Hepatocyte (in vitro differentiated cells): ENCODE results near the gene RCC2. TPM values are rescaled to one million over a fixed set of nuclear protein-coding genes. Genes with fewer than 3 reads are reported as not detected.

Experiments
- DNase-seq: peaks from one replicate; pipeline ENCODE4 v3.0.0-alpha.2; 2016; ENCODE audit warnings: low spot score
- H2AFZ ChIP-seq: fragments of 200-600 bp; sonication (generic); 2 replicates; pipeline ENCODE4 v1.6.0; 2016; ENCODE audit warnings: antibody characterized with exemption, mild to moderate bottlenecking
- H3K27ac ChIP-seq: fragments of 200-600 bp; sonication (generic); 2 replicates; pipeline ENCODE4 v1.5.1; 2016; ENCODE audit warnings: mild to moderate bottlenecking
- H3K27me3 ChIP-seq: fragments of 200-600 bp; sonication (generic); 2 replicates; pipeline ENCODE4 v1.6.1; 2016
- H3K36me3 ChIP-seq: fragments of 200-600 bp; sonication (generic); replicated peaks from 2 replicates; pipeline ENCODE4 v1.5.1; 2016; ENCODE audit warnings: low read depth; ENCODE audit not compliant: insufficient read depth
- H3K4me1 ChIP-seq: fragments of 200-600 bp; sonication (generic); 2 replicates; pipeline ENCODE4 v1.5.1; 2016; ENCODE audit warnings: mild to moderate bottlenecking, moderate library complexity; ENCODE audit not compliant: insufficient read depth
- H3K4me2 ChIP-seq: fragments of 200-600 bp; sonication (generic); 2 replicates; pipeline ENCODE4 v1.6.0; 2016
- H3K4me3 ChIP-seq: fragments of 200-600 bp; sonication (generic); 2 replicates; pipeline ENCODE4 v1.5.1; 2016; ENCODE audit warnings: mild to moderate bottlenecking
- H3K79me2 ChIP-seq: fragments of 200-600 bp; sonication (generic); 2 replicates; pipeline ENCODE4 v1.6.0; 2017; ENCODE audit warnings: mild to moderate bottlenecking
- H3K9me2 ChIP-seq: fragments of 200-600 bp; sonication (generic); replicated peaks from 2 replicates; pipeline ENCODE4 v1.6.0; 2017; ENCODE audit warnings: mild to moderate bottlenecking; ENCODE audit not compliant: insufficient read depth
- H3K9me3 ChIP-seq: fragments of 200-600 bp; sonication (generic); 2 replicates; pipeline ENCODE4 v1.5.1; 2016; ENCODE audit warnings: low read depth, mild to moderate bottlenecking
- H4K20me1 ChIP-seq: fragments of 200-600 bp; sonication (generic); 2 replicates; pipeline ENCODE4 v1.6.0; 2016; ENCODE audit warnings: mild to moderate bottlenecking; ENCODE audit not compliant: insufficient read depth, poor library complexity, severe bottlenecking
- CTCF ChIP-seq: fragments of 200-600 bp; sonication (generic); IDR thresholded peaks from 2 replicates; pipeline ENCODE4 v1.5.1; 2016; ENCODE audit warnings: antibody characterized with exemption, mild to moderate bottlenecking; ENCODE audit not compliant: poor library complexity
- EZH2 ChIP-seq: fragments of 200-600 bp; sonication (generic); IDR thresholded peaks from 2 replicates; pipeline ENCODE4 v1.6.1; 2016; ENCODE audit warnings: antibody characterized with exemption, mild to moderate bottlenecking, borderline replicate concordance
- EZH2phosphoT487 ChIP-seq: fragments of 200-600 bp; sonication (generic); IDR thresholded peaks from one replicate; pipeline ENCODE4 v1.6.1; 2018; ENCODE audit warnings: antibody characterized with exemption, mild to moderate bottlenecking, low read depth, moderate library complexity; ENCODE audit not compliant: unreplicated experiment, severe bottlenecking
- WGBS: methylation state at CpG from one replicate; pipeline ENCODE4 v1.1.6; 2016; ENCODE audit warnings: low lambda C conversion rate; ENCODE audit errors: missing lambda C conversion rate; 5-methylcytosine and 5-hydroxymethylcytosine counted together
- polyA plus RNA-seq: library from polyadenylated mRNA; unstranded; fragments of >200 nt; fragmentation: Nextera tagmentation; extraction: Ambion mirVana; gene quantifications from 2 replicates; pipeline ENCODE4 v1.2.1, GENCODE V29; 2016
- total RNA-seq: library from RNA; depleted of rRNA; stranded (reverse); fragments of >200 nt; gene quantifications from 2 replicates; pipeline ENCODE4 v1.2.3, GENCODE V29; 2014

RCC2 gene
- total and polyA plus RNA-seq, 2 experiments from 2014 or later, result 22.5 to 56.9 TPM

- no peaks in the 10 kb centered on the region for H3K27me3 ChIP-seq
- 87% methylated on average over 11 of the region's 11 CpGs for WGBS
Measured at GRCh38 chr1:17360272-17360956, 79.1 kb downstream of the RCC2 start.

GRCh38 chr1:17359808-17360207, 79.7 kb downstream of the RCC2 start:
- no peaks in the 10 kb centered on the region for H4K20me1 ChIP-seq
- no peaks in the 10 kb centered on the region for H3K79me2 ChIP-seq
- no peak overlapping the region for H3K27ac ChIP-seq
- no peak overlapping the region for H3K4me3 ChIP-seq
- TF ChIP-seq EZH2phosphoT487, result no peak
- no peak for TF ChIP-seq EZH2
- TF ChIP-seq CTCF, result no peak
- 91% methylated on average over 9 of the region's 9 CpGs for WGBS
- no peak overlapping the region for H2AFZ ChIP-seq
- no peak for DNase-seq
- H3K9me2 ChIP-seq, result no peaks in the 10 kb centered on the region
- no peak overlapping the region for H3K4me2 ChIP-seq
- no peaks in the 10 kb centered on the region for H3K27me3 ChIP-seq
- H3K9me3 ChIP-seq, result no peaks in the 10 kb centered on the region
- no peaks in the 10 kb centered on the region for H3K36me3 ChIP-seq
- no peaks in the 10 kb centered on the region for H3K4me1 ChIP-seq

More at GRCh38 chr1:17360272-17360956, 79.1 kb downstream of the RCC2 start:
- Histone ChIP-seq H3K4me1 (no peaks in the 10 kb centered on the region), H2AFZ (no peak overlapping the region), H3K4me2 (no peak overlapping the region), H4K20me1 (no peaks in the 10 kb centered on the region), H3K9me3 (no peaks in the 10 kb centered on the region), H3K36me3 (no peaks in the 10 kb centered on the region), H3K27ac (no peak overlapping the region), H3K79me2 (no peaks in the 10 kb centered on the region), H3K4me3 (no peak overlapping the region), H3K9me2 (no peaks in the 10 kb centered on the region)
- TF ChIP-seq EZH2, result no peak
- TF ChIP-seq EZH2phosphoT487, result no peak
- TF ChIP-seq CTCF, result no peak
- DNase-seq, result no peak

- Histone ChIP-seq H3K4me2 (no peak overlapping the region), H3K27ac (no peak overlapping the region), H4K20me1 (no peaks in the 10 kb centered on the region), H3K9me3 (no peaks in the 10 kb centered on the region), H3K9me2 (no peaks in the 10 kb centered on the region), H3K4me3 (no peak overlapping the region), H3K4me1 (no peaks in the 10 kb centered on the region), H2AFZ (no peak overlapping the region), H3K79me2 (no peaks in the 10 kb centered on the region), H3K27me3 (no peaks in the 10 kb centered on the region), H3K36me3 (no peaks in the 10 kb centered on the region)
- TF ChIP-seq EZH2phosphoT487 (no peak), EZH2 (no peak), CTCF (no peak)
- DNase-seq, result no peak
- whole genome bisulfite sequencing, result 81% methylated on average over 8 of the region's 11 CpGs
Measured at GRCh38 chr1:17359031-17359430, 80.4 kb downstream of the RCC2 start.
